Endothelial cell of umbilical vein (primary cell): Measurements from ENCODE around the gene HOMER1. TPM values are rescaled to one million over a fixed set of nuclear protein-coding genes. Genes with fewer than 3 reads are reported as not detected.

Experiments
- BruUV-seq: library from RNA; stranded (reverse); fragments of 400-500 nt; replicated peaks from 2 replicates; lab custom pipeline; 2021; lab: Mats Ljungman, UMichigan
- CTCF ChIA-PET: fragments of 300-600, 350-600 bp; sonication (Branson Sonifier 250); formaldehyde crosslinking; loops from one replicate; lab custom pipeline; 2021; ENCODE audit warnings: antibody characterized with exemption, inconsistent platforms; lab: Charles Lee
- POLR2A ChIA-PET: fragments of 300-600, 350-600 bp; sonication (Branson Sonifier 250); formaldehyde crosslinking; loops from one replicate; lab custom pipeline; 2021; ENCODE audit warnings: antibody characterized with exemption, inconsistent platforms; lab: Charles Lee
- DNase-seq: peaks from one replicate; pipeline ENCODE4 v3.0.0-alpha.2; 2011; ENCODE audit warnings: low read depth, low spot score
- FAIRE-seq: peaks from 2 replicates; lab custom pipeline; 2011; peaks lifted over from hg19 to GRCh38; lab: Jason Lieb, UNC
- H2AFZ ChIP-seq: 2 replicates; pipeline ENCODE4 v1.6.0; 2012; ENCODE audit warnings: low read depth, low read length, control low read depth, inconsistent platforms
- H3K27ac ChIP-seq: 2 replicates; pipeline ENCODE4 v1.5.1; 2011; ENCODE audit warnings: low read depth, mild to moderate bottlenecking, control low read depth, low read length, moderate library complexity; ENCODE audit not compliant: insufficient read depth
- H3K27me3 ChIP-seq, 2 experiments: 2 replicates each; pipeline versions ENCODE4 v1.6.0 to v1.6.1; 2011; ENCODE audit warnings: low read length in 2 of 2, mixed read lengths in 1 of 2; ENCODE audit not compliant: control insufficient read depth in 2 of 2, insufficient read depth in 2 of 2
- H3K36me3 ChIP-seq, 2 experiments: 2 replicates in 1 of 2; 3 replicates in 1 of 2; pipeline ENCODE4 v1.5.1; 2011; ENCODE audit warnings: low read length in 2 of 2, mild to moderate bottlenecking in 1 of 2, moderate library complexity in 1 of 2; ENCODE audit not compliant: control insufficient read depth in 2 of 2, insufficient read depth in 2 of 2; ENCODE audit errors: extremely low read depth in 1 of 2
- H3K4me1 ChIP-seq: 3 replicates; pipeline ENCODE4 v1.5.1; 2011; ENCODE audit warnings: mild to moderate bottlenecking, low read length; ENCODE audit not compliant: control insufficient read depth, insufficient read depth; ENCODE audit errors: extremely low read depth
- H3K4me2 ChIP-seq: 2 replicates; pipeline ENCODE4 v1.6.1; 2011; ENCODE audit warnings: low read length, control low read depth, mixed read lengths; ENCODE audit not compliant: insufficient read depth
- H3K4me3 ChIP-seq, 3 experiments: fragments of 200-600 bp in 1 of 3; sonication (generic), shearing (Covaris generic) in 1 of 3; replicated peaks in 1 of 3; 2 replicates each; pipeline ENCODE4 v1.5.1; 2011 to 2016; ENCODE audit warnings: control low read depth in 3 of 3, low read length in 3 of 3, mild to moderate bottlenecking in 2 of 3, inconsistent platforms in 1 of 3, low read depth in 1 of 3, moderate library complexity in 1 of 3; ENCODE audit not compliant: insufficient read depth in 1 of 3
- H3K79me2 ChIP-seq: 2 replicates; pipeline ENCODE4 v1.6.0; 2012; ENCODE audit warnings: low read length, inconsistent platforms; ENCODE audit not compliant: control insufficient read depth, insufficient read depth
- H3K9ac ChIP-seq: replicated peaks from 2 replicates; pipeline ENCODE3; 2011; ENCODE audit warnings: low read length, control low read depth; ENCODE audit not compliant: insufficient read depth; ENCODE audit errors: extremely low read depth
- H3K9me1 ChIP-seq: replicated peaks from 3 replicates; pipeline ENCODE4 v1.6.0; 2011; ENCODE audit warnings: mild to moderate bottlenecking, low read length; ENCODE audit not compliant: control insufficient read depth, insufficient read depth; ENCODE audit errors: extremely low read depth
- H3K9me3 ChIP-seq: replicated peaks from 2 replicates; pipeline ENCODE4 v1.5.1; 2012; ENCODE audit warnings: low read length, inconsistent platforms; ENCODE audit not compliant: control insufficient read depth, insufficient read depth
- H4K20me1 ChIP-seq: replicated peaks from 2 replicates; pipeline ENCODE3; 2011; ENCODE audit warnings: mild to moderate bottlenecking, low read length; ENCODE audit not compliant: control insufficient read depth, insufficient read depth; ENCODE audit errors: extremely low read depth
- EZH2 ChIP-seq: IDR thresholded peaks from 2 replicates; pipeline ENCODE4 v1.6.1; 2012; ENCODE audit warnings: borderline replicate concordance, low read depth, mild to moderate bottlenecking, moderate library complexity, low read length, inconsistent platforms; ENCODE audit not compliant: severe bottlenecking
- FOS ChIP-seq: IDR thresholded peaks from 2 replicates; pipeline ENCODE4 v1.6.1; 2011; ENCODE audit warnings: mild to moderate bottlenecking, low read length, moderate library complexity, borderline replicate concordance; ENCODE audit not compliant: insufficient read depth
- GATA2 ChIP-seq: IDR thresholded peaks from 2 replicates; pipeline ENCODE4 v1.7.0; 2011; ENCODE audit warnings: low read depth, mild to moderate bottlenecking, moderate library complexity, mixed read lengths, low read length; ENCODE audit not compliant: insufficient read length, insufficient read depth
- JUN ChIP-seq: IDR thresholded peaks from 2 replicates; pipeline ENCODE4 v1.6.1; 2011; ENCODE audit warnings: borderline replicate concordance, low read depth; ENCODE audit not compliant: insufficient read length, insufficient read depth
- MYC ChIP-seq: IDR thresholded peaks from one replicate; pipeline ENCODE4 v1.6.1; 2011; ENCODE audit warnings: mild to moderate bottlenecking, low read depth, low read length
- POLR2A ChIP-seq: IDR thresholded peaks from 2 replicates; pipeline ENCODE4 v1.6.1; 2012; ENCODE audit warnings: low read depth, mild to moderate bottlenecking, control low read depth, low read length
- POLR2AphosphoS5 ChIP-seq: IDR thresholded peaks from 2 replicates; pipeline ENCODE4 v1.6.1; 2012; ENCODE audit warnings: low read depth, mild to moderate bottlenecking, control low read depth, low read length, moderate library complexity; ENCODE audit not compliant: insufficient read depth
- dilution Hi-C: fragments of 300-500 bp; cut with MboI; formaldehyde crosslinking; loops from one replicate; pipeline ENCODE4 v1.15.0; 2019; ENCODE audit warnings: low sequenced_read_pairs; ENCODE audit not compliant: extremely low pct_ligation_motif_present
- intact Hi-C: fragments of 100-400 bp; cut with micrococcal nuclease; formaldehyde crosslinking; loops from one replicate; pipeline ENCODE4 v1.10.0; 2022
- polyA plus RNA-seq, 4 experiments: library from polyadenylated mRNA; depleted of rRNA in 3 of 4; stranded (reverse) in 3 of 4; unstranded in 1 of 4; fragments of >200 nt; gene quantifications; 2 replicates each; pipeline versions ENCODE4 v1.2.1 to v1.2.3, GENCODE V29; 2011 to 2012; ENCODE audit warnings: missing spikeins in 1 of 4
- total RNA-seq: library from RNA; stranded (reverse); gene quantifications from 2 replicates; pipeline ENCODE4 v1.2.3, GENCODE V29; 2021
- TF ChIP-seq, protein P1 (sequence below), 2 donors: IDR thresholded peaks; 1 replicate in 1 of 2; 2 replicates in 1 of 2; pipeline ENCODE4 v1.5.1; 2011; ENCODE audit warnings: low read length in 2 of 2, mild to moderate bottlenecking in 2 of 2, moderate library complexity in 2 of 2, control low read depth in 1 of 2, inconsistent platforms in 1 of 2, low read depth in 1 of 2; ENCODE audit not compliant: insufficient read depth in 1 of 2; ENCODE audit errors: extremely low read depth in 1 of 2
- TF ChIP-seq, protein P2 (sequence below): IDR thresholded peaks from 2 replicates; pipeline ENCODE4 v1.6.1; 2011; ENCODE audit not compliant: insufficient read depth, insufficient read length

The HOMER1 gene
- total and polyA plus RNA-seq, 2 donors (not counting 3 experiments of a cell fraction or from before 2014, with no cell fraction given): 0.57 to 3.9 TPM

DNA sequence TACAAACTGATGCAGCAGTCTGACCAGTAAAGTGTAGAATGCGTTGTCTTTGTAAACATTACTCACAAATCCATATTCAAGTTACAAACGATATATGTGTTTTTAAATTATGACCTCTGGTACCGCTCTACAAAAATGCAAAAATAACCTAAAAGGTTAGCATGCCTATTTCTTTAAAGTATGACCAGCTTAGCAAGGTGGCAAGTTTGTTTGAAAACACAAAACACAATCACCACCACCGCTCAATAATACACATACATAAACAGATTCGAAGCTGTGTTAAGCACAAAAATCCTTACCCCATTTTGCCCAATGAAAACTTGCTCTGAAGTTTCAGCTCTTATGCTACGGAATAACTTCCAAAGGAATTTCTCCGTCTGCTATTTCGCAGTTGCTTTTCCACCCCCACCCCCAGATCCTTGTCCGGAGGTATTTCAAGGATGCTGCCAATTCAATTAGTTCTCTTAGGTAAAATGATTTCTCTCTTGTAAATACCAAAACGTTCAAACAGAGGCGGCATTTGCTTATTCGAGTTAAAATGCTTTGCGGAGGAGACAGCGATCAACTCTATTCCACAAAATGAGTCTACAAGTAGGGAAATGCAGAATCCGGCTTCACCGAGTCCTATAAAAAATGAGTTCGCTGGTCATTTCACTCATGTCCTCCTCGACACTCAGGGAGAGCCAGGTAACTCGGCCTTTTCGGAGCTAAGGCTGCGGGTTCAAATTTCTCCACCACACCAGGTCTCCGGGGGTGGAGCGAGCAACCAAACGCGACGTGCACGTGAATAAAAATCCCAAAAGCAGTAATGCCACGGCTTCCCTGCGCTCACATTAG is 1.2 kb downstream of the HOMER1 start:
- peaks cover 26% of the 10 kb centered on the region for H3K4me1 ChIP-seq
- ChIA-PET POLR2A (no interaction called here), CTCF (interaction anchor here (1.1 to 2.6 kb wide), 5 partner anchors 12 to 492 kb away, joined by 3 to 12 read pairs (median 6); no protein-coding TSS in a partner anchor)
- TF ChIP-seq EZH2 (no peak), POLR2AphosphoS5 (no peak), JUN (no peak), POLR2A (no peak), FOS (no peak), MYC (no peak), GATA2 (no peak)
- TF ChIP-seq, protein P1, sequence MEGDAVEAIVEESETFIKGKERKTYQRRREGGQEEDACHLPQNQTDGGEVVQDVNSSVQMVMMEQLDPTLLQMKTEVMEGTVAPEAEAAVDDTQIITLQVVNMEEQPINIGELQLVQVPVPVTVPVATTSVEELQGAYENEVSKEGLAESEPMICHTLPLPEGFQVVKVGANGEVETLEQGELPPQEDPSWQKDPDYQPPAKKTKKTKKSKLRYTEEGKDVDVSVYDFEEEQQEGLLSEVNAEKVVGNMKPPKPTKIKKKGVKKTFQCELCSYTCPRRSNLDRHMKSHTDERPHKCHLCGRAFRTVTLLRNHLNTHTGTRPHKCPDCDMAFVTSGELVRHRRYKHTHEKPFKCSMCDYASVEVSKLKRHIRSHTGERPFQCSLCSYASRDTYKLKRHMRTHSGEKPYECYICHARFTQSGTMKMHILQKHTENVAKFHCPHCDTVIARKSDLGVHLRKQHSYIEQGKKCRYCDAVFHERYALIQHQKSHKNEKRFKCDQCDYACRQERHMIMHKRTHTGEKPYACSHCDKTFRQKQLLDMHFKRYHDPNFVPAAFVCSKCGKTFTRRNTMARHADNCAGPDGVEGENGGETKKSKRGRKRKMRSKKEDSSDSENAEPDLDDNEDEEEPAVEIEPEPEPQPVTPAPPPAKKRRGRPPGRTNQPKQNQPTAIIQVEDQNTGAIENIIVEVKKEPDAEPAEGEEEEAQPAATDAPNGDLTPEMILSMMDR (IDR thresholded peaks at IDR 0.05; ENCODE audit: extremely low read depth in 1 of 2, insufficient read depth in 1 of 2, low read depth in 1 of 2, low read length in 2 of 2): no peak
- TF ChIP-seq, protein P2, sequence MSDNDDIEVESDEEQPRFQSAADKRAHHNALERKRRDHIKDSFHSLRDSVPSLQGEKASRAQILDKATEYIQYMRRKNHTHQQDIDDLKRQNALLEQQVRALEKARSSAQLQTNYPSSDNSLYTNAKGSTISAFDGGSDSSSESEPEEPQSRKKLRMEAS: no peak
- peak overlapping the region; percentile 86 for H3K4me2 ChIP-seq
- no peaks in the 10 kb centered on the region for H3K79me2 ChIP-seq
- H3K27ac ChIP-seq: no peak overlapping the region
- peak overlapping the region; percentile 80 to 89 (median 87) for H3K4me3 ChIP-seq
- peaks cover 0 to 2% of the 10 kb centered on the region in 2 experiments for H3K27me3 ChIP-seq
- H3K36me3 ChIP-seq: no peaks in the 10 kb centered on the region
- intact Hi-C loops: loop anchor here (1.0 to 10.0 kb wide), 6 partner anchors 100 to 1150 kb away; partner anchors contain the start of genes ARSB, JMY, SCAMP1 and SERINC5
- dilution Hi-C loops: no loop called here
- H3K9me3 ChIP-seq: no peaks in the 10 kb centered on the region
- H3K9me1 ChIP-seq: no peaks in the 10 kb centered on the region
- H2AFZ ChIP-seq: peak overlapping the region; percentile 67
- no TSS peak for BruUV-seq
- H4K20me1 ChIP-seq: no peaks in the 10 kb centered on the region
- FAIRE-seq (peak; percentile 62), DNase-seq (peak; percentile 48)
- H3K9ac ChIP-seq: peak overlapping the region; percentile 41
